GM18505 (cell line): ENCODE data around the gene LTBP3.
A peak's percentile ranks its signal among the peaks of the same experiment; 100 is the strongest.

Experiments
- ATAC-seq: cut with Tn5 transposase; IDR thresholded peaks from one replicate; pipeline ENCODE4 v1.9.1; 2021; ENCODE audit not compliant: unreplicated experiment
- POLR2A ChIP-seq: IDR thresholded peaks from 4 replicates; pipeline ENCODE4 v1.6.1; 2011; ENCODE audit warnings: borderline replicate concordance; ENCODE audit not compliant: insufficient read depth, insufficient read length; ENCODE audit errors: extremely low read depth

Gene LTBP3

GRCh38 chr11:65503949-65504673 is 54.0 kb downstream of the LTBP3 start:
- ATAC-seq: no peak

GRCh38 chr11:65503368-65503948 is 54.7 kb downstream of the LTBP3 start:
- no peak for ATAC-seq
- TF ChIP-seq POLR2A: no peak

More at GRCh38 chr11:65503949-65504673, 54.0 kb downstream of the LTBP3 start:
- no peak for TF ChIP-seq POLR2A

- no peak for TF ChIP-seq POLR2A
- no peak for ATAC-seq
Measured at GRCh38 chr11:65502555-65503367, 55.4 kb downstream of the LTBP3 start.

GRCh38 chr11:65502274-65502554 is 55.9 kb downstream of the LTBP3 start:
- TF ChIP-seq POLR2A: no peak
- no peak for ATAC-seq

DNA sequence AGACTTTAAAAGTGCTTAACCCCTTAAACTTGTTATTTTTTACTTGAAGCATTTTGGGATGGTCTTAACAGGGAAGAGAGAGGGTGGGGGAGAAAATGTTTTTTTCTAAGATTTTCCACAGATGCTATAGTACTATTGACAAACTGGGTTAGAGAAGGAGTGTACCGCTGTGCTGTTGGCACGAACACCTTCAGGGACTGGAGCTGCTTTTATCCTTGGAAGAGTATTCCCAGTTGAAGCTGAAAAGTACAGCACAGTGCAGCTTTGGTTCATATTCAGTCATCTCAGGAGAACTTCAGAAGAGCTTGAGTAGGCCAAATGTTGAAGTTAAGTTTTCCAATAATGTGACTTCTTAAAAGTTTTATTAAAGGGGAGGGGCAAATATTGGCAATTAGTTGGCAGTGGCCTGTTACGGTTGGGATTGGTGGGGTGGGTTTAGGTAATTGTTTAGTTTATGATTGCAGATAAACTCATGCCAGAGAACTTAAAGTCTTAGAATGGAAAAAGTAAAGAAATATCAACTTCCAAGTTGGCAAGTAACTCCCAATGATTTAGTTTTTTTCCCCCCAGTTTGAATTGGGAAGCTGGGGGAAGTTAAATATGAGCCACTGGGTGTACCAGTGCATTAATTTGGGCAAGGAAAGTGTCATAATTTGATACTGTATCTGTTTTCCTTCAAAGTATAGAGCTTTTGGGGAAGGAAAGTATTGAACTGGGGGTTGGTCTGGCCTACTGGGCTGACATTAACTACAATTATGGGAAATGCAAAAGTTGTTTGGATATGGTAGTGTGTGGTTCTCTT is 56.5 kb downstream of the LTBP3 start:
- no peak for TF ChIP-seq POLR2A
- ATAC-seq: no peak

DNA sequence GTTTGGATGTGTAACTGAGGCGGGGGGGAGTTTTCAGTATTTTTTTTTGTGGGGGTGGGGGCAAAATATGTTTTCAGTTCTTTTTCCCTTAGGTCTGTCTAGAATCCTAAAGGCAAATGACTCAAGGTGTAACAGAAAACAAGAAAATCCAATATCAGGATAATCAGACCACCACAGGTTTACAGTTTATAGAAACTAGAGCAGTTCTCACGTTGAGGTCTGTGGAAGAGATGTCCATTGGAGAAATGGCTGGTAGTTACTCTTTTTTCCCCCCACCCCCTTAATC is 57.0 kb downstream of the LTBP3 start:
- no peak for ATAC-seq
- no peak for TF ChIP-seq POLR2A

- TF ChIP-seq POLR2A: no peak
- ATAC-seq: no peak
Measured at GRCh38 chr11:65500387-65501185, 57.6 kb downstream of the LTBP3 start.

GRCh38 chr11:65499713-65500386 is 58.3 kb downstream of the LTBP3 start:
- no peak for TF ChIP-seq POLR2A
- ATAC-seq: no peak

DNA sequence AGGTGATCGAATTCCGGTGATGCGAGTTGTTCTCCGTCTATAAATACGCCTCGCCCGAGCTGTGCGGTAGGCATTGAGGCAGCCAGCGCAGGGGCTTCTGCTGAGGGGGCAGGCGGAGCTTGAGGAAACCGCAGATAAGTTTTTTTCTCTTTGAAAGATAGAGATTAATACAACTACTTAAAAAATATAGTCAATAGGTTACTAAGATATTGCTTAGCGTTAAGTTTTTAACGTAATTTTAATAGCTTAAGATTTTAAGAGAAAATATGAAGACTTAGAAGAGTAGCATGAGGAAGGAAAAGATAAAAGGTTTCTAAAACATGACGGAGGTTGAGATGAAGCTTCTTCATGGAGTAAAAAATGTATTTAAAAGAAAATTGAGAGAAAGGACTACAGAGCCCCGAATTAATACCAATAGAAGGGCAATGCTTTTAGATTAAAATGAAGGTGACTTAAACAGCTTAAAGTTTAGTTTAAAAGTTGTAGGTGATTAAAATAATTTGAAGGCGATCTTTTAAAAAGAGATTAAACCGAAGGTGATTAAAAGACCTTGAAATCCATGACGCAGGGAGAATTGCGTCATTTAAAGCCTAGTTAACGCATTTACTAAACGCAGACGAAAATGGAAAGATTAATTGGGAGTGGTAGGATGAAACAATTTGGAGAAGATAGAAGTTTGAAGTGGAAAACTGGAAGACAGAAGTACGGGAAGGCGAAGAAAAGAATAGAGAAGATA is 59.0 kb downstream of the LTBP3 start, which contains the start of gene MALAT1:
Gene MALAT1, plus strand, starts transcription at position 69 of the 736 bp plus-strand sequence.
- no peak for TF ChIP-seq POLR2A
- no peak for ATAC-seq

DNA sequence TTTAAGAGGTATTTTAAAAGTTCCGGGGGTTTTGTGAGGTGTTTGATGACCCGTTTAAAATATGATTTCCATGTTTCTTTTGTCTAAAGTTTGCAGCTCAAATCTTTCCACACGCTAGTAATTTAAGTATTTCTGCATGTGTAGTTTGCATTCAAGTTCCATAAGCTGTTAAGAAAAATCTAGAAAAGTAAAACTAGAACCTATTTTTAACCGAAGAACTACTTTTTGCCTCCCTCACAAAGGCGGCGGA is 59.5 kb downstream of the LTBP3 start:
- ATAC-seq: no peak
- TF ChIP-seq POLR2A: no peak

- no peak for ATAC-seq
Measured at GRCh38 chr11:65498042-65498726, 60.0 kb downstream of the LTBP3 start.

DNA sequence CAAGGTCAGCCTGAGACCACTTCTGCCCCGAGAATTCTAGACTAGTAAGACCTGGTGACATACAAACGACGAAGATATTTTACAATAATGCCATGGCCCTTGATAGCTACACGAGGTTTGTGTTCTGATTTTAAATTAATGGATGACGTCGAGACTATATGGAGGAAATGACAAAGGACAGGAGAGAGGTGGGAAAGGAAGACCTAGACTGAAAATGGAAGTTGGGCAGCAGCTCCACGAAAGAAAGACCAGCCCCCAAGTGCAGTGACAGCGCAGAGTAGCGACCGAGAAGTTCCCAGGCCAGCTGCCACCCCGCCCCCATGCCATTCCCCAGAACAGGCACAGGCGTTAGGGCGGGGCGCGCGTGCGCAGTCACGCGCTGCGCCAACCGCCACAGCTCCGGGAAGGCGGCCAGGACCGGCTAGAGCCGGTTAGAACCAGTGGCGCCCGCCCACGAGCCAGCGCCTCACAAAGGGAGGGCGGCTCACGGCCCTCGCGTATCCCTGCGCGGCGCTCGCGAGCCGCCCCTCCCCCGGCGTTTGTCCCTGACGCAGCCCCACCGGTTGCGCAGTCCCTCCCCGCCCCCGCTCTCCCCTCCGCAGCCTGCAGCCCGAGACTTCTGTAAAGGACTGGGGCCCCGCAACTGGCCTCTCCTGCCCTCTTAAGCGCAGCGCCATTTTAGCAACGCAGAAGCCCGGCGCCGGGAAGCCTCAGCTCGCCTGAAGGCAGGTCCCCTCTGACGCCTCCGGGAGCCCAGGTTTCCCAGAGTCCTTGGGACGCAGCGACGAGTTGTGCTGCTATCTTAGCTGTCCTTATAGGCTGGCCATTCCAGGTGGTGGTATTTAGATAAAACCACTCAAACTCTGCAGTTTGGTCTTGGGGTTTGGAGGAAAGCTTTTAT is 60.8 kb downstream of the LTBP3 start:
- peak; percentile 67 for ATAC-seq

More at GRCh38 chr11:65498042-65498726, 60.0 kb downstream of the LTBP3 start:
- no peak for TF ChIP-seq POLR2A

More for the DNA sequence above, 60.8 kb downstream of the LTBP3 start:
- no peak for TF ChIP-seq POLR2A
